Activated CD8-positive, alpha-beta memory T cell treated with anti-CD3 and anti-CD28 coated beads, Interleukin-2, amount 50 U/mL, for 48 hours (primary cell): ENCODE results near the gene HINT3.
"Not testable (repeated sequence)": the region's sequence is repeated elsewhere in the genome, so short reads cannot be mapped to it uniquely, and the experiment has no call there.

ENCODE experiments used
- DNase-seq: peaks from one replicate; pipeline ENCODE4 v3.0.0-alpha.2; 2020

HINT3 gene

GRCh38 chr6:125956506-125957390, at the start of gene HINT3:
TSS of gene HINT3 (plus strand) at chr6:125956770. CDS start at chr6:125956978, 208 bp downstream.
- peak; percentile 100 for DNase-seq

- no peak for DNase-seq
Measured at GRCh38 chr6:125910527-125910926, 46.0 kb upstream of the HINT3 start.

- DNase-seq = not testable (repeated sequence)
Measured at GRCh38 chr6:125911051-125911451, 45.5 kb upstream of the HINT3 start.

- DNase-seq = not testable (repeated sequence)
Measured at GRCh38 chr6:125912430-125912829, 44.1 kb upstream of the HINT3 start.

GRCh38 chr6:125913145-125913544, 43.4 kb upstream of the HINT3 start:
- DNase-seq = no peak

- DNase-seq = no peak
Measured at GRCh38 chr6:125913864-125914351, 42.7 kb upstream of the HINT3 start.

- DNase-seq = no peak
Measured at GRCh38 chr6:125918230-125918629, 38.3 kb upstream of the HINT3 start.

GRCh38 chr6:125918681-125919566, 37.6 kb upstream of the HINT3 start:
- DNase-seq = no peak

- DNase-seq = no peak
Measured at GRCh38 chr6:125919618-125920017, 37.0 kb upstream of the HINT3 start.

GRCh38 chr6:125922322-125922860, 34.2 kb upstream of the HINT3 start:
- DNase-seq = no peak

GRCh38 chr6:125923366-125923877, 33.1 kb upstream of the HINT3 start:
- DNase-seq = no peak

GRCh38 chr6:125924169-125924568, 32.4 kb upstream of the HINT3 start:
- no peak for DNase-seq

- no peak for DNase-seq
Measured at GRCh38 chr6:125924697-125925358, 31.7 kb upstream of the HINT3 start.

- DNase-seq = no peak
Measured at GRCh38 chr6:125926711-125927110, 29.9 kb upstream of the HINT3 start.

- DNase-seq = no peak
Measured at GRCh38 chr6:125927761-125928160, 28.8 kb upstream of the HINT3 start.

- no peak for DNase-seq
Measured at GRCh38 chr6:125930765-125931418, 25.7 kb upstream of the HINT3 start.

- DNase-seq = no peak
Measured at GRCh38 chr6:125931733-125932450, 24.7 kb upstream of the HINT3 start.

- no peak for DNase-seq
Measured at GRCh38 chr6:125932451-125932795, 24.1 kb upstream of the HINT3 start.

- DNase-seq = not testable (repeated sequence)
Measured at GRCh38 chr6:125935520-125935919, 21.1 kb upstream of the HINT3 start.

- no peak for DNase-seq
Measured at GRCh38 chr6:125939026-125939425, 17.5 kb upstream of the HINT3 start.

- no peak for DNase-seq
Measured at GRCh38 chr6:125939791-125940190, 16.8 kb upstream of the HINT3 start.
